ENCODE data around the gene PLEKHB1.

Gene PLEKHB1

GRCh38 chr11:73693899-73694525 lies 47.6 kb downstream of the PLEKHB1 start:
- no peak for DNase-seq

- no peak for DNase-seq
Observed at GRCh38 chr11:73705053-73705452, 58.7 kb downstream of the PLEKHB1 start.

GRCh38 chr11:73710964-73711363 lies 64.6 kb downstream of the PLEKHB1 start:
- DNase-seq: no peak
